OCI-LY1 (cell line): Measurements from ENCODE around the gene TRAF3IP1.

Experiments used
- H2AFZ ChIP-seq: fragments of 200-600 bp; sonication (generic), shearing (Covaris generic); 2 replicates; pipeline ENCODE4 v1.6.0; 2014; ENCODE audit warnings: antibody characterized with exemption, mild to moderate bottlenecking, low read length
- H3F3A ChIP-seq: fragments of 200-600 bp; sonication (generic), shearing (Covaris generic); 2 replicates; pipeline ENCODE4 v1.6.0; 2014; ENCODE audit warnings: mild to moderate bottlenecking, antibody characterized with exemption, low read length, moderate library complexity; ENCODE audit not compliant: insufficient read depth
- H3K27ac ChIP-seq: fragments of 200-600 bp; sonication (generic); 2 replicates; pipeline ENCODE4 v1.5.1; 2014; ENCODE audit warnings: low read length, mixed run types, mild to moderate bottlenecking, low read depth; ENCODE audit not compliant: poor library complexity, severe bottlenecking
- H3K27me3 ChIP-seq: fragments of 200-600 bp; sonication (generic); 2 replicates; pipeline ENCODE4 v1.6.0; 2014; ENCODE audit warnings: antibody characterized with exemption, mild to moderate bottlenecking, low read length, moderate library complexity; ENCODE audit not compliant: insufficient read depth
- H3K36me3 ChIP-seq: fragments of 200-600 bp; sonication (generic); 2 replicates; pipeline ENCODE4 v1.6.1; 2014; ENCODE audit warnings: mild to moderate bottlenecking, antibody characterized with exemption, low read length, moderate library complexity, mixed read lengths; ENCODE audit not compliant: insufficient read depth
- H3K4me1 ChIP-seq: fragments of 200-600 bp; sonication (generic); 2 replicates; pipeline ENCODE4 v1.5.1; 2014; ENCODE audit warnings: mild to moderate bottlenecking, low read length, moderate library complexity; ENCODE audit not compliant: insufficient read depth, severe bottlenecking
- H3K4me2 ChIP-seq: fragments of 200-600 bp; sonication (generic), shearing (Covaris generic); 2 replicates; pipeline ENCODE4 v1.6.1; 2014; ENCODE audit warnings: low read length
- H3K4me3 ChIP-seq: fragments of 200-600 bp; sonication (generic); 2 replicates; pipeline ENCODE4 v1.5.1; 2014; ENCODE audit warnings: low read length, low read depth, mild to moderate bottlenecking, mixed read lengths; ENCODE audit not compliant: poor library complexity, severe bottlenecking
- H3K79me2 ChIP-seq: fragments of 200-600 bp; shearing (Covaris generic); 2 replicates; pipeline ENCODE4 v1.6.1; 2016; ENCODE audit warnings: mixed run types, low read length, mixed read lengths; ENCODE audit not compliant: insufficient read depth
- H3K9ac ChIP-seq: fragments of 200-600 bp; sonication (generic), shearing (Covaris generic); 2 replicates; pipeline ENCODE4 v1.6.1; 2014; ENCODE audit warnings: mild to moderate bottlenecking, low read length, mixed read lengths
- H3K9me2 ChIP-seq: fragments of 200-600 bp; sonication (generic), shearing (Covaris generic); 2 replicates; pipeline ENCODE4 v1.6.1; 2014; ENCODE audit warnings: low read depth, mild to moderate bottlenecking, low read length, mixed read lengths
- H3K9me3 ChIP-seq: fragments of 200-600 bp; shearing (Covaris generic); 2 replicates; pipeline ENCODE4 v1.6.1; 2014; ENCODE audit warnings: low read length, mixed read lengths
- H4K20me1 ChIP-seq: fragments of 200-600 bp; sonication (generic), shearing (Covaris generic); 2 replicates; pipeline ENCODE4 v1.6.0; 2016; ENCODE audit warnings: mild to moderate bottlenecking, low read length; ENCODE audit not compliant: insufficient read depth
- EZH2 ChIP-seq: fragments of 200-600 bp; sonication (generic), shearing (Covaris generic); IDR thresholded peaks from 2 replicates; pipeline ENCODE4 v1.8.0; 2017; ENCODE audit warnings: borderline replicate concordance, mixed run types, mild to moderate bottlenecking, antibody characterized with exemption, low read length, moderate library complexity, mixed read lengths
- TF ChIP-seq, protein P1 (sequence below): fragments of 200-600 bp; sonication (generic), shearing (Covaris generic); IDR thresholded peaks from 2 replicates; pipeline ENCODE4 v1.5.1; 2017; ENCODE audit warnings: mild to moderate bottlenecking, antibody characterized with exemption, low read length, moderate library complexity, mixed read lengths

The TRAF3IP1 gene

DNA sequence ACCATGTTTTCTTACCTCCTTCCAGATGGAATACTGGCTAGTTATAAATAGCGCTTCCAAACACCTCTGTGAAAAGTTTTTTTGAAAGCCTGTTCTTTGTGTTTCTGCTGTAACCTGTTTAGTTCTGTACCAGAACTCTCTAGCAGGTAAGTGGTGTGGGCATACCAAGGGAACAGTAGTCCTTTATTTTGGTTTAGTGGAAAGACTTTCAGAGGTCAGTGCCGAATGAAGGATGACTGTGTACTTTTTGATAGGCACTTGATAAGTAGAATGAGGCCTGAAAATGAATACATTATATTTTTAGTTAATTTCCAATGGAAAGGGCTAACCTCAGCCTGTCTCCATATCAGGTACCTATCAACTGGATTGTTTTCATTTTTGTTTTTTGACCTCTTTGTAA lies 78.8 kb downstream of the TRAF3IP1 start:
- Histone ChIP-seq H3K27ac (no peak overlapping the region), H3K9me2 (no peaks in the 10 kb centered on the region), H3K4me1 (no peaks in the 10 kb centered on the region), H3K79me2 (no peaks in the 10 kb centered on the region), H3K4me2 (no peak overlapping the region), H3K36me3 (no peaks in the 10 kb centered on the region), H3K9ac (no peak overlapping the region), H3F3A (no peaks in the 10 kb centered on the region), H3K27me3 (no peaks in the 10 kb centered on the region), H4K20me1 (no peaks in the 10 kb centered on the region), H3K9me3 (no peaks in the 10 kb centered on the region), H2AFZ (no peak overlapping the region), H3K4me3 (no peak overlapping the region)
- TF ChIP-seq EZH2, result no peak
- TF ChIP-seq, protein P1, sequence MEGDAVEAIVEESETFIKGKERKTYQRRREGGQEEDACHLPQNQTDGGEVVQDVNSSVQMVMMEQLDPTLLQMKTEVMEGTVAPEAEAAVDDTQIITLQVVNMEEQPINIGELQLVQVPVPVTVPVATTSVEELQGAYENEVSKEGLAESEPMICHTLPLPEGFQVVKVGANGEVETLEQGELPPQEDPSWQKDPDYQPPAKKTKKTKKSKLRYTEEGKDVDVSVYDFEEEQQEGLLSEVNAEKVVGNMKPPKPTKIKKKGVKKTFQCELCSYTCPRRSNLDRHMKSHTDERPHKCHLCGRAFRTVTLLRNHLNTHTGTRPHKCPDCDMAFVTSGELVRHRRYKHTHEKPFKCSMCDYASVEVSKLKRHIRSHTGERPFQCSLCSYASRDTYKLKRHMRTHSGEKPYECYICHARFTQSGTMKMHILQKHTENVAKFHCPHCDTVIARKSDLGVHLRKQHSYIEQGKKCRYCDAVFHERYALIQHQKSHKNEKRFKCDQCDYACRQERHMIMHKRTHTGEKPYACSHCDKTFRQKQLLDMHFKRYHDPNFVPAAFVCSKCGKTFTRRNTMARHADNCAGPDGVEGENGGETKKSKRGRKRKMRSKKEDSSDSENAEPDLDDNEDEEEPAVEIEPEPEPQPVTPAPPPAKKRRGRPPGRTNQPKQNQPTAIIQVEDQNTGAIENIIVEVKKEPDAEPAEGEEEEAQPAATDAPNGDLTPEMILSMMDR, result no peak

DNA sequence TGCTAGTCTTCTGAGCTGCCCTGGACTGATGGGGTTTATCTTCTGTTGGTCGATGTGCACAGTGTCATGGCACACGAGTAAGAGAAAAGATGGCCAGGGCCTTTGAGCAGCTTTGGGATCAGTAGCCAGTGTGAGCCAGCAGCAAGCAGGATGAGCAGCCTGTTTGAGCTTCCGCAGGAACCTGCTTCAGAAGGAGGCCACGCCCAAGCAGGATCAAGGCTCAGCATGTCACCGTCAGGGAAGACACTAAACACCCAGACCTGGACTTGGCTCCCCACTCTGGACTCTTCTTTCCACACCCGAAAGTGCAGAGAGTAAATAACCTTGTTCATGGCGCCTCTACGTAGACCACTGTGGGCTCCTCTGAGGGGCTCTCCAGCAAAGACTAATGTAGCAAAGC lies 81.2 kb downstream of the TRAF3IP1 start:
- Histone ChIP-seq H3K9me2 (no peaks in the 10 kb centered on the region), H3F3A (no peaks in the 10 kb centered on the region), H3K79me2 (no peaks in the 10 kb centered on the region), H3K4me3 (no peak overlapping the region), H2AFZ (no peak overlapping the region), H3K36me3 (no peaks in the 10 kb centered on the region), H3K27me3 (no peaks in the 10 kb centered on the region), H3K4me1 (no peaks in the 10 kb centered on the region), H3K27ac (no peak overlapping the region), H3K9me3 (no peaks in the 10 kb centered on the region), H4K20me1 (no peaks in the 10 kb centered on the region), H3K9ac (no peak overlapping the region), H3K4me2 (no peak overlapping the region)
- TF ChIP-seq, protein P1, result no peak
- TF ChIP-seq EZH2, result no peak

DNA sequence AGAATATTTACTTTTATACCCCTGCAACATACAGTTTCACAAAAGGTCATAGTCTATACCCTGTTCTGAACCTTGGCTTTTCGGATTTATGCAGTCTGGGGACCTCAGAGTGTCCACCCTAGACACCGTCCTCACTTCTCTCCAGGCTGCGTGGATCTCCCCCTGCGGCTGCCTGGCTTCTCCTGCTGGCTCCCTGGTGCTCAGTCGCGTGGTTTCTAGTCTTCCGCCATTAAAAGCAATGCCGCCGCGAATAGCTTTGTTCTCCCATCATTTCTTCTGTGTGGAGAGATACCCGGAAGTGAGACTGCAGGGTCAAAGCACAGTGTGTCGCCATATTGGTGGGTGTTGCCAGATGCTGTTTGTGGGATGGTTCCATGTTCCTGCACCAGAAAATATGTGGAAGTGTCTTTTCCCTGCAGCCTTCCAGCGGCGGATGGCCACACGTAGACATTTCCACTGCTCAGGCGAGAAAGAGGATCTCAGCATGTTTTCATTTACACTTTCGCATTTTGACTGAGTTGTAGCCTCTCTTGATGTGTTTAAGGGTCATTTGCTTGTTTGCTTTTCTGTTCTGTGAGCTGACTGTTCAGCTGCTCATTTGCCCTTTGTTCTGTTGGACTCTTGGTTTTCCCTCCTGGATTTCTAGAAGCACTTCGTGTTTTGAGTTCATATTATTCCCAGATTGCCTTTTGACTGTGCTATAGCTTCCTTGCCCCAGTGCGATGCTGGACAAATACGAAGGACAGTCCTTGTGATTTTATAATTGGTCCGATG lies 83.5 kb downstream of the TRAF3IP1 start:
- Histone ChIP-seq H3K27me3 (no peaks in the 10 kb centered on the region), H3K9me2 (no peaks in the 10 kb centered on the region), H3K9me3 (no peaks in the 10 kb centered on the region), H3K4me1 (no peaks in the 10 kb centered on the region), H3K4me3 (no peak overlapping the region), H2AFZ (no peak overlapping the region), H3K9ac (no peak overlapping the region), H3K36me3 (no peaks in the 10 kb centered on the region), H4K20me1 (no peaks in the 10 kb centered on the region), H3K27ac (no peak overlapping the region), H3K79me2 (no peaks in the 10 kb centered on the region), H3K4me2 (no peak overlapping the region), H3F3A (no peaks in the 10 kb centered on the region)
- no peak for TF ChIP-seq EZH2
- TF ChIP-seq, protein P1, result no peak
